GM18519 (cell line): Measurements from ENCODE around the gene PLA2G2A.
"Not testable (repeated sequence)": the region's sequence is repeated elsewhere in the genome, so short reads cannot be mapped to it uniquely, and the experiment has no call there.

Source experiments
- ATAC-seq: cut with Tn5 transposase; IDR thresholded peaks from one replicate; pipeline ENCODE4 v1.9.1; 2021; ENCODE audit warnings: mild to moderate bottlenecking, moderate library complexity; ENCODE audit not compliant: unreplicated experiment, low FRiP score

The PLA2G2A gene, protein sequence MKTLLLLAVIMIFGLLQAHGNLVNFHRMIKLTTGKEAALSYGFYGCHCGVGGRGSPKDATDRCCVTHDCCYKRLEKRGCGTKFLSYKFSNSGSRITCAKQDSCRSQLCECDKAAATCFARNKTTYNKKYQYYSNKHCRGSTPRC

DNA sequence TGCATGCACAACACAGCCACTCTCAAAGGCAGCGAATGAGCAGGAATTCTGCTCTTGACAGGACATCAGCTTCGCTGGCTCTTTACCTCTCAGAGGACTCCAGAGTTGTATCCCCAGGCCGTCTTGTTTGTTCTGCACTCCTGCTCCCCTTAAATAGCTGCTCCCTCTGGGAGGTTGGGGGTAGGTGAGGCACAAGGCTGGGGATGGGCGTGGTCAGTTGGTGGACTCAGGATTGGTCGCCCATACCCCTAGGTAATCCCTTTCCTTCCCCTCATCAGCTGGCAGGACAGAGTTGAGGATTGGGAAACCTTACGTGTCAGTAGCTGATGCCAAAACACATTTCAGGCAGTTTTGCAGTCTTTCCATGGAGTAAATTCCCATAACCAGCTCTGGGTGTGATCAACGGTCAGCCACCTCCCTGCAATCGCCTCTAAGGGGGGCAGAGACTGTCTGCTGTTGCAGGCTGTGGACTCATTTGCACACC lies at the start of gene PLA2G2A:
PLA2G2A (minus strand) TSS at position 125 of the 484 bp plus-strand sequence. CDS start 845 bp downstream, outside the sequence.
- no peak for ATAC-seq

DNA sequence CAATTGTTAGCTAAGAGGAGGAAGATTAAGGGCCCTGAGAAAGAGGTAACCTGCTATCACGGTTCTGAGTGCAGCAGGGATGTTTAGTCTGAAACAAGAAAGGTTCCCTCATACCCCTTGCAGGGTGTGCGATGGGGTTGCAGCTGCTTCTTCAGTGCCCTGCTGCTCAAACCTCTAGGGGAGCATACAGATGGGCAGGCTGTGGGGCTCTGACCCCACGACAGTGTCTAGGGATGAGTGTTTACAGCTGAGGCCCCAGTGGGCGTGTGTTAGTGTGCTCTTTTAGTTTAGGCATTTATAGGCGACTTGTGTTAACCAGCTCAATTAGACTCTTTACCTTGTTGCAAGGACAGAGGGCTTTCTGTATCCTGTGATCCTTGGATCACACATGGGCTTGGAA lies 49.3 kb upstream of the PLA2G2A start:
- ATAC-seq = no peak

DNA sequence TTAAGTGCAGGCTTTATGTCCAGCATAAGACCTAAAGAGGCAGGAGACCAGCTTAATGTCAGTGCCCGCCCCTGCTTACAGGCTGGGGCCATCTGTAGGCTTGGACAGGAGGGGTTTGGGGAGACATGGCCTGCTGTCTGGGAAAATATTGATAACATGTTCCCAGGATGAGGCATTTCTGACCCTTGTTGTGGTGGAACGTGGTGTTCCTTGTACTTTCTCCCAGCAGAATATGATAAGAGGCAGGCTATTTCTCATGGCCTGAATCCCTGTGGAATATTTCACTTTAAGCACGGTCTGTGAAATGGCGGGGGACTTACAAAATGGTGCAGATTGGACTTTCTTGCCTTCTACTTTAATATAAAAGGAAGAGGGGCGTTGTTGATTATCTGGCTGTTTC lies 48.7 kb upstream of the PLA2G2A start:
- no peak for ATAC-seq

DNA sequence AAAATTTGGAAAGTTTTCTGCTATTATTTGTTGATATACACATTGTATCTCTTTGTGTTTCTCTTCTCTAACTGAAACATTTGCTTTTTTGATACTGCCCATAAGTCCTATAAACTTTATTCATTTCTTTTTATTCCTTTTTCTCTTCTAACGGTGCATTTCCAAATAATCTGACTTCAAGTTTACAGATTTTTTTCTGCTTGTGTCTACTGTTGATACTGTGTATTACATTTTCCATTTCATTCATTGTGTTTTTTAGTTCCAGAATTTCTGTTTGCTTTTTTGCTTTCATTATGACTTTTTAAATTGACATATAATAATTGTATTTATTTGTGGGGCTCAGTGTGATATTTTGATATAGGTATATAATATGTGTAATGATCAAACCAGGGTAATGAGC lies 38.3 kb upstream of the PLA2G2A start:
- ATAC-seq = no peak

DNA sequence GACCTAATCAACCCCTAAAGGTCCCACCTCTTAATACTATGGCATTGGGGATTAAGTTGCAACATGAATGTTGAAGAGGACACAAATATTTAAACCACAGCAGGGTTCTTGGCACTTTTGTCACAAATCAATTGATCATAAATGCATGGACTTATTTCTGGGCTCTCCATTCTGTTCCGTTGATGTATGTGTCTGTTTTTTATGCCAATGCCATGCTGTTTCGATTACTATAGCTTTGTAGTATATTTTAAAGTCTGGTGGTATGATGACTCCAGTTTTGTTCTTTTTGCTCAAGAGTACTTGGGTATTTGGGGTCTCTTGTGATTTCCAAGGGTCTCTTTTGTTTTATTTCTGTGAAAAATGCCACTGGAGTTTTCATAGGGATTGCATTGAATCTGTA lies 34.7 kb upstream of the PLA2G2A start:
- no peak for ATAC-seq

DNA sequence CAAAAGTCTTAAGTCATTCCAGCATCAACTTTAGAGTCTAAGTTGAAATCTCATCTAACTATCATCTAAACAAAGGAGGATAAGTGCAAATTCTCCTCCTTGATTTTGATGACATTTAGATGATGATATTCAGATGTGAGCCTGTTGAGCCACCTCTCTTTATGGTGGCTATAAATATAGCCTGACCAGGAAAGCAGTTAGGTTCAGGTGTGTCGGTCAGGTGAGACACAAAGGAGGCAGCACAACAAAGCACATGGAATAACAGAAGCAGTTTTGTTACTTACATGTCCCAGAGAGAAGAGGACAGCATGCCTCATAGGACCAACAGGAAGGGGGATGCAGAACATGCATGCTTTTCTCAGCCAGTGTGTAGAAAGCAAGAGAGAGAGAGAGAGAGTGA lies 30.6 kb upstream of the PLA2G2A start:
- no peak for ATAC-seq

DNA sequence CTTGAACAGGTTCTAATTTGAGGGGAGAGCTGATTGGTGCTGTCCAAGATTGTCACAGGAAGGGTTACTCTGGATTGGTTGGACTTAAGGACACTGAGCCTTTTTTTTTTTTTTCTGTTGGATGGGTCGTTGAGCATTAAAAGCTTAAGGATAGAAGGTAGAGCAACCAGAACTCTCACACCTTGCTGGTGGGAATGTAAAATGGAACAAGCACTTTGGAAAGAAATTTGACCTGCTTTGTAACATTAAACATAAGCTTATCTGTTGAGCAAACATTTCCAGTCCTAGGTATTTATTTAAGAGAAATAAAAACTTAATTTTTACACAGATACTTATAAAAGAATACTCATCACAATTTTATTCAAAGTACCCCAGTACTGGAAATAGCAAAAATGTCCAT lies 29.8 kb upstream of the PLA2G2A start:
- ATAC-seq = no peak

DNA sequence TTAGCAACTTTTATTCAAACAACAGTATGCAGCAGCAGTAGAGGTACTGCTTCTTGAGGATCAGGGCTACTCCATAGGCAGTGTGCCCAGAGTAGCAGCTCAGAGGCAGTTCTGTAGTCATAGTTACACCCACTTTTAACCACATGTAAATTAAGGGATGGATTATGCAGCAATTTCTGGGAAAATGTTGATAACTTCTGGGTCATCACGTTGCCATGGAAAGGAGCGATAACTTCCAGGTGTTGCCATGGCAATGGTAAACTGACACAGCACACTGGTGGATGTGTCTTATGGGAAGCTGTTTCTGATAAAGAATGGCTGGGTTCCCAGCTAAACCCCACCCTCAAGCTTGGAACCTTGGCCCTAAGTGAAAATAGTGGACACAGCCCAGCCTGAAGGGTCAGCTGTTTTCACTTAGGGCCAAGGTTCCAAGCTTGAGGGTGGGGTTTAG lies 29.0 kb upstream of the PLA2G2A start:
- ATAC-seq = no peak

DNA sequence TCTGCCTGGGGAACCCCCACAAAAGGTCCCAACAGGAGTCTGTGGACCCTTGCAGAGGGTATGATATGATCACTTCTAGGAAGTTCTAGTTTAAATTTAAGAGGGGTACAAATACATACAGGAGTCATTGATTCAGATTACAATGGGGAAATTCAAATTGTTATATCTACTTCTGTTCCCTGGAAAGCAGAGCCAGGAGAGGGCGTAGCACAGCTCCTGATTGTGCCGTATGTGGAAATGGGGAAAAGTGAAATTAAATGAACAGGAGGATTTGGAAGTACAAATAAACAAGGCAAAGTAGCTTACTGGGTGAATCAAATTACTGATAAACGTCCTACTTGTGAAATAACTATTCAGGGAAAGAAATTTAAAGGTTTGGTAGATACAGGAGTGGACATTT lies 19.4 kb upstream of the PLA2G2A start:
- not testable (repeated sequence) for ATAC-seq

DNA sequence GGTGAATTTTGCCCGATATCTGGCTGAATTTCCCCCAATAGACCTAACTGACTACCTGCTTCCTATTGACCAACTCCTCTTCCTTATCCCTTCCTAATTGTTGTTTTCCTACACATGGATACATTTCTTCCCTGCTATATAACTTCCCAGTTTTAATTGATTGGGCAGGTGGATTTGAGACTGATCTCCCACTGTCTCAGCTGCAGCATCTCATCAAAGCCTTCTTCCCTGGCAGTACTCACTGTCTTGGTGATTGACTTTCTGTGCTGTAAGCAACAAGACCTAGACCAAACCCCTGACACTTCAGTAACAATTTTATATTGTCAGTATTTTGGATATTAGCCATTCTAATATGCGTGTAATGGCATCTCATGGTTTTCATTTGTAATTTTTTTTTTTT lies 11.3 kb upstream of the PLA2G2A start:
- ATAC-seq = no peak

DNA sequence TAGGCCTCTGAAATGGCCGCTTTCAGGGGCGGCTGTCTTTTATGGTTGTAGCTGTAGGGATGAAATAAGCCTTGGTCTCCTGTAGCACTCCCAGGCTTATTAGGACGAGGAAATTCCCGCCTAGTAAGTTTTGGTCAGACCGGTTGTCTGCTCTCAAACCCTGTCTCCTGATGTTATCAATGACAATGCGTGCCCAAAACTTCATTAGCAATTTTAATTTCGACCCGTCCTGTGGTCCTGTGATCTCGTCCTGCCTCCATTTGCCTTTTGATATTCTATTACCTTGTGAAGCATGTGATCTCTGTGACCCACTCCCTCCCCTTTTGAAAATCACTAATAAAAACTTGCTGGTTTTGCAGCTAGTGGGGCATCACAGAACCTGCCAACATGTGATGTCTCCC lies 10.8 kb upstream of the PLA2G2A start:
- ATAC-seq = not testable (repeated sequence)

DNA sequence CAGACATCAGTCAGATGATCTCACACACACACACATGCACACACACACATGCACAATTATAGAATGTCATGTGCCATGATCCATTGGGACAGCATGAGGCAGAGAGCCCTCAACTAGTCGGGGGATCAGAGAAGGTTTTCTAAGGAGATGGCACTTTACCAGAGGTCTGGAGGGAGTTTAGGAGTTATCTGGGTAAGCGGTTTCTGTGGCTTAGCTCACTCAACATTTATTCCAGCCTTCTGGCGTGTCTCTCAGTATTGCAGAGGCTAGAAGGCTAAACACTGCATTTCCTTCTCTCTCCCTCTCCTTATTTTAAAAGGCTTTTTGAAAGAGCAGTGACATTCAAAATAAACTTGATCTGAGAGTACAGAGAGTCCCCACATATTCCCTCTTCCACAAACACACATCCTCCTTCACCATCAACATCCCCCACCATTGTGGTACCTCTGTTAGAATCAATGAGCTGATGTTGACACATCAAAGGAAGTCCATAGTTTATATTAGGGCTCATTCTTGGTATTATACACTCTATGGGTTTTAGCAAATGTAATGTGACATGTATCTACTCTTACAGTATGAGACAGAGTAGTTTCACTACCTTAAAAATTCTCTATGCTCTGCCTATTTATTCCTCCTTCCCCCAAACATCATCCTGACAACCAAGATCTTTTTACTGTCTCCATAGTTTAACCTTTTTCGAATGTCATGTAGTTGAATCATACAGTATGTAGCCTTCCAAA lies 9.0 kb upstream of the PLA2G2A start:
- no peak for ATAC-seq

DNA sequence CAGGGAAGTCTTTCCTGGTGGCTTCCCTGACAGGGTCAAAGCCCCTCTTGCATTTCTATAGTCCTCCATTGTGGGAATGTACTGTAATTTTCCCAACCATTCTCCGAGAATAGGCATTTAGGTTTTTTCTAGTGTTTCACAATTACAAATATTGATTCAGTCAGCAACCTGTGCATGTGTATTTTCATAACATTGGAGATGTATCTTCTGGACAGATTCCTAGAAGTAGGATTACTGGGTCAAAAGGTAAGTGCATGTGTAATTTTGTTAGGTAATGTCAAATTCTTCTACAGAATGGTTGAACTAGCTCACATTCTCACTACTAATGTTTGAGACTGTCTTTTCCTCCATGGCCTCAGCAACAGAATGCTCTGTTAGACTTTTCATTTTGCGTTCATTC lies 8.3 kb upstream of the PLA2G2A start:
- no peak for ATAC-seq

DNA sequence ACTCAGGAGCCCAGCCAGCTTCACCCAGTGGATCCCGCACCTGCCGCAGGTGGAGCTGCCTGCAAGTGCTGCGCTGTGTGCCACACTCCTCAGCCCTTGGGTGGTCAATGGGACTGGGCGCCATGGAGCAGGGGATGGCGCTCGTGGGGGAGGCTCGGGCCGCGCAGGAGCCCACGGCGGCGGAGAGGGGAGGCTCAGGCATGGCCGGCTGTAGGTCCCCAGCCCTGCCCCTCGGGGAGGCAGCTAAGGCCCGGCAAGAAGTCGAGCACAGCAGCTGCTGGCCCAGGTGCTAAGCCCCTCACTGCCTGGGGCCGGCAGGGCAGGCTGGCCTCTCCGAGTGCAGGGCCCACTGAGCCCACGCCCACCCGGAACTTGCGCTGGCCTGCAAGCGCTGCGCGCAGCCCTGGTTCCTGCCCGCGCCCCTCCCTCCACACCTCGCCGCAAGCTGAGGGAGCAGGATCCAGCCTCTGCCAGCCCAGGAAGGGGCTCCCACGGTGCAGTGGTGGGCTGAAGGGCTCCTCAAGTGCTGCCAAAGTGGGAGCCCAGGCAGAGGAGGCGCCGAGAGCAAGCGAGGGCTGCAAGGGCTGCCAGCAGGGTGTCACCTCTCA lies 5.1 kb upstream of the PLA2G2A start:
- not testable (repeated sequence) for ATAC-seq

DNA sequence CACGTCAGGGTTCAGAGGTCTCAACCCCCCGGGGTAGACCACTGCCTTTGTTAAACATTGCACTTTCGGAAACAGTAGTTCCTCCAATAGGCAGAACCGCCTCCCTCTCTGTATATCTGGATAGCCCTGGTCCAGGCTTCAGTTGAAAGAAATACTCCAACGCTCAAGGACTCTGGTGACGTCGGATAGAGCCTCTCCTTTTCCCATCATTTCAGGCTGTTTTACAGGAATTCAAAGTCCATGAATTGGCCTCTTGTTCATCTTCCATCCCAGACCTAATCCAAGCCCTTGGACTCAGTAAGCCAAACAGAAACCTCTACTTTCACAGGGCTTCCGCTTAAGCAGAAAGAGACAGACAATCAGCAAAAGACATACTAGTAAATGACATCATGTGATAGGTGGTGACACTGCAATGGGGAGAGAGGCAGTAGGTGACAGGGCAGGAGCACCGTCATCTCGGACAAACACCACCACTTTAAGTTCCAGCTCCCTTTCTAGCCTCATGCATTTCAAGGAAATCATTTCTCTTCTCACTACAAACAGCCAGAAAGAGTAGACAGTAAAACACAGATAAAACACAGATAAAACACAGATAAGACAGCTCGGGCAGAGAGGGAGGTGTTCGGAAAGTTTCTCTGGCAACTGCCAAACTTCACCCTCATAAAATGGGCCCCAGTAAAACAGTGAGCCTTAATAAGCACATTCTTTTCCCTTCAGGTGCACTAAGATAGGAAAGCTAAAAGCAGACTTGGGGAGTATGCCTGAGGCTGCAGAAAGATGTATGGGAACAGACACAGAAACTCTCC lies 2.3 kb upstream of the PLA2G2A start:
- no peak for ATAC-seq

DNA sequence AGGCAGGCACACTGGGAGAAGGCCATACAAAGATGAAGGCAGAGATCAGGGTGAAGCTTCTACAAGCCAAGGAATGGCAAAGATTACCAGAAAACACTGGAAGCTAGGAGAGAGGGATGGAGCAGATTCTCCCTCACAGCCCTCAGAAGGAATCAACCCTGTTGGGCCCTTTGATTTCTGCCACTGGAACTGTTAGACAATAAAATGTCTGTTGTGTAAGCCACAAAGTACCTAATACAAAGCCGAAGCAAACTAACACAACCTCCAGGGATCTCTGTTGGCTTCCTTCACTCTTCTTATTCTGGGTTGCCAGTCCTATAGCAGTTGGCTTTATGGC lies 1.7 kb upstream of the PLA2G2A start:
- ATAC-seq = no peak

DNA sequence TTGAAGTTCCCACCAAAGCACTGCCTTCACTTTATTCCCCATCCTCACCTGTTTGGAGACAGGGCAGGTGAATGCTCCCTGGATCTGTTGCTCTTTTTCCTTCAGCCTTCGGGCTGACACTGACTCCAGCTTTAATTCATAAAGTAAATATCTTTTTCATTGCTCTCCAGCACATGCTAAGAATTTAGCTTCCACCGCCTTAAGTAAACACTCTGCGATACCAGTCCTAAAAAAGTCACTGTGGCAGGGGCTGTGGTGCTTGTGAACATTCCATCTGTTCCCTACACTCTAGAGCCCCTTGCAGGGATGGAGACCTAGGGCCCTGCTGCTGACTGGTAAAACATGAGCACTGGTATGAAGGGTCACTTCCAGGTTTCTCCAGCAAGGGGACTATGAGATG lies 896 bp upstream of the PLA2G2A start:
- no peak for ATAC-seq

DNA sequence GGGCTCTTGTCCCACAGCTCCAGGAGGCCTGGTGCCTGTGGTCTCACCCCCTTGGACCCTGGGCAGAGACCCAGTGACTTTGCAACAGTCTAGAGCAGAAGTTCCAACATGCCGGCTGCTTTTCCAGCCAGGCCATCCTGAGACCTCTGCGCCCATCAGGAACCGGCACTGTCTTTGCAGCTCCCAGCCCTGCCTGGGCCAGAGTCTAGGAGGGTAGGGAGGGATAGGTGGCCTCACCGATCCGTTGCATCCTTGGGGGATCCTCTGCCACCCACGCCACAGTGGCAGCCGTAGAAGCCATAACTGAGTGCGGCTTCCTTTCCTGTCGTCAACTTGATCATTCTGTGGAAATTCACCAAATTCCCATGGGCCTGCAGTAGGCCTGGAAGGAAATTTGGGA lies 1.3 kb downstream of the PLA2G2A start:
- ATAC-seq = no peak

DNA sequence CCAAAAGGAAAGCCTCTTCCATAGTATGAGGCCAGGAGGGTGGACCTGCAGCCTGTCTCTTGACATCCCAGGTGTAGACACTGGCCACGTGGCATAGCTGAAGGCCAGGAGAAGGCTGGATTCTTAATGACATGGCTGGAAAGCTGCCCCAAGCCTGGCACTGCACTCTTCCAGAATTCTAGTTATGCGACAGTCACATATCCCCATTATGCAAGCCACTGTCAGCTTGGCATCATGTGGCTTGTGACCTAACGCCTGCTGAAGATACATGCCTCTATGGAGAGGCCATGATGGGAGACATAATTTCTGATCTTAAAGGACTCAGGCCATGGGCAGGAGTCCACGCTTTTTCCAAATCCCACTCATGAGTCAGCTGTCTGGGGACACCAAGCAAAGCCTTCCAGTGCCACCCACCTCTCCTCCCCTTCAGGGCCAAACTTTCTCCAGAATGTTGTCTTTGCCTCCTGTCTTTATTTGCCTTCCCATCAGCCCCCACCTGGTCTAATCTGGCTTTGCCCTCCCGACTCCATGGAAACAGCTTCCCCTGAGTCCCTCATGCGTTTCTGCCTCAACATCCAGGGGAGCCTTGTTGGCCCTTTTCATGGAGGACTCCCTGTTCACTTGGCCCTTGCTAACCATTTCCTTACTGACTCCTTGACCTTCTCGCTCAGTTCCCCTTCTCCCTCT lies 3.0 kb downstream of the PLA2G2A start:
- ATAC-seq = no peak

DNA sequence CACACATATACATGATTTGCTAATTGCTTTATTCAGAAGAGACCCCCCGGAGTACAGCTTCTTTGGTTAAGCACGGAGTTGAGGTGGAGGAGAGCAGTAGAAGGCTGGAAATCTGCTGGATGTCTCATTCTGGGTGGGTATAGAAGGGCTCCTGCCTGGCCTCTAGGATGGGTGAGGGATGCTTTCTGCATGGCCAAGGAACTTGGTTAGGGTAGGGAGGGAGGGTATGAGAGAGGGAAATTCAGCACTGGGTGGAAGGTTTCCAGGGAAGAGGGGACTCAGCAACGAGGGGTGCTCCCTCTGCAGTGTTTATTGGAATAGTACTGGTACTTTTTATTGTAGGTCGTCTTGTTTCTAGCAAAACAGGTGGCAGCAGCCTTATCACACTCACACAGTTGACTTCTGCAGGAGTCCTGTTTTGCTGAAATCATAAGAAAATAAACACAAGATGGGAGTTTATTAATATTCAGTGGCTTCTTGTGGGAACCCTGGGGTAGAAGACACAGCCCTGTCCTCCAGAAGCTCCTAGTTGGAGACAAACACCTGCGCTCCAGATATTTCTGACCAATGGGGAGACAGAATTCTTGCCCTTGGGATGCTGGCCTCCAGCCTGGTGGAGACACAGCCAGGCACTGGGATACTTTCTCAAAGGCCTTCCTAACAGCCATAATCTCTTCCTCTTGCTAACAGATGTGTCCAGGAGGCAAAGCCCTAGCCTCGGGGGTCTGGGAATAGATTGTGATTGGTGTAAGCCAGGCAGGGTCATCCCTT lies 3.8 kb downstream of the PLA2G2A start:
- ATAC-seq = no peak
